ENCODE results near the gene RAB13.

RAB13 gene

DNA sequence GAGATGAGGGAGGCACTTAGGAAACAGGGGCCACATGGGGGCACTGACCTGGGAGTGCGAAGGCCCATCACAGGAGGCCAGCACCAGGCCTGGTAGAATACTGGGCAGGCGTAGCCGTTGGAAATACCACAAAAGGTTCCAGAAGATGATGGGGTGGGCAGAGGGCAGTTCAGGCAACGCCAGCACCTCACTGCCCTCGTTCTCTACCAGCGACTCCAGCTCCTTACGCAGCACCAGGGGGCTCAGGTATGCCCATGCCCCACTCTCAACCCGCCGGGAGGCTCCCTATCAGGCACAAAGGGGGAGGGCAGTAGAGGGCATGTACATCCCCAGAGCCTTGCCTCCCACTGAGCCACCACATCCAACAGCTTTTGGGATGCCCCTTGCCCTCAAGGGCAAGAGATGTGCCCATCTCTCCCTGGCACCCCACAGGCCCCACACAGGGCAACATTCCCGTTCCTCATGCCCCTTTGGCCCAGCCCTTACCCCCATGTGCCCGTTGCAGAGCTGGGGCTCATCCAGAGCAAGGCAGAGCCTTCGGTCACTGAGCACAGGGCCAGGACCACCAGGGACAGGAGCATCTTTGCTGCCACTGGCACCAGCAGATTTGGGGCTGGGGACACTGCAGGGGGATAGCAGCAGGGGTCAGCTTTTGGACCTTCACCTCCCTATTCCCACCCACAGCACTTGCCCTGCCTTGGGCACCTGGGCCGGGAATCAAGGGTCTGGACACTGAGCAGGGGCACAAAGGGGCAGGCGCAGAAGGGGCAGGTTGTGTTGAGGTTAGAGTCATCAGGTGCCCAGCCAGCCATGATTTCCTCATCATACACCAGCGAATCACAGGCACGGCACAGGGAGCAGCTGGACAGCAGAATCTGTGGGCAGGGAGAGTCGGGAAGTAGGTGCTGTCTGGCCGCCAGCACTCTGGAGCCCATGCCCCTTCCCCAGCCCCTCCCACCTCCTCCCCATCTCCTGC is 53.7 kb downstream of the RAB13 start:
- no peak for DNase-seq
